Activated naive CD8-positive, alpha-beta T cell treated with anti-CD3 and anti-CD28 coated beads for 36 hours (primary cell): ENCODE results near the gene IL13RA2. TPM values are rescaled to one million over a fixed set of nuclear protein-coding genes. Genes with fewer than 3 reads are reported as not detected.

ENCODE experiments used
- total RNA-seq, 2 experiments: library from RNA; stranded (reverse); gene quantifications; one replicate each; pipeline ENCODE4 v1.2.3, GENCODE V29; 2021

The IL13RA2 gene
- total RNA-seq, 2 experiments from 2014 or later: not detected

Other genes with a start within 250 kb of the IL13RA2 start
- not detected for gene RBMXL3, start 171.8 kb upstream of the IL13RA2 start, total RNA-seq
- not detected for gene LRCH2, start 216.5 kb upstream of the IL13RA2 start, total RNA-seq